Ascending aorta (tissue), 2 donors: Measurements from ENCODE around the gene HDAC9. TPM values are rescaled to one million over a fixed set of nuclear protein-coding genes. Genes with fewer than 3 reads are reported as not detected.

Experiments
- DNase-seq, 2 donors: peaks; one replicate each; pipeline ENCODE4 v3.0.0-alpha.2; 2019; ENCODE audit warnings: low spot score in 2 of 2
- H3K27ac ChIP-seq, 2 donors: fragments of 200-600 bp; sonication (generic); one replicate each; pipeline ENCODE4 v1.5.1; 2016 to 2017; ENCODE audit warnings: mild to moderate bottlenecking in 1 of 2
- H3K27me3 ChIP-seq: fragments of 200-600 bp; sonication (generic); one replicate; pipeline ENCODE4 v1.5.1; 2017
- H3K36me3 ChIP-seq, 2 donors: fragments of 200-600 bp; sonication (generic); one replicate each; pipeline ENCODE4 v1.5.1; 2016
- H3K4me1 ChIP-seq, 2 donors: fragments of 200-600 bp; sonication (generic); one replicate each; pipeline ENCODE4 v1.5.1; 2016 to 2017; ENCODE audit warnings: mild to moderate bottlenecking in 1 of 2
- H3K4me3 ChIP-seq, 2 donors: fragments of 200-600 bp; sonication (generic); one replicate each; pipeline ENCODE4 v1.5.1; 2016 to 2017; ENCODE audit warnings: mild to moderate bottlenecking in 1 of 2
- H3K9me3 ChIP-seq, 2 donors: fragments of 200-600 bp; sonication (generic); one replicate each; pipeline ENCODE4 v1.5.1; 2016
- intact Hi-C: fragments of 100-400 bp; cut with DNase I; formaldehyde crosslinking; loops from one replicate; pipeline ENCODE4 v1.15.1; 2023
- total RNA-seq: library from RNA; depleted of rRNA; stranded (reverse); fragments of >200 nt; gene quantifications from one replicate; pipeline ENCODE4 v1.1.0, GENCODE V29; 2016
- TF ChIP-seq, protein P1 (sequence below), 3 experiments: fragments of 200-600 bp in 2 of 3; fragments of 450-650 bp in 1 of 3; sonication (generic) in 2 of 3; IDR thresholded peaks; one replicate each; pipeline ENCODE4 v1.5.1; 2016 to 2019; ENCODE audit warnings: antibody characterized with exemption in 3 of 3, mild to moderate bottlenecking in 1 of 3, moderate library complexity in 1 of 3

HDAC9 gene
- total RNA-seq, 1 donor from 2014 or later, result 33.4 TPM

- no peak overlapping the region for H3K4me3 ChIP-seq
- peaks cover 0 to 2% of the 10 kb centered on the region in 2 donors for H3K4me1 ChIP-seq
- peaks cover 0 to 4% of the 10 kb centered on the region in 2 donors for H3K36me3 ChIP-seq
- no peaks in the 10 kb centered on the region for H3K27me3 ChIP-seq
- H3K9me3 ChIP-seq, result no peaks in the 10 kb centered on the region
- no peak for DNase-seq
- intact Hi-C loops, result no loop called here
- TF ChIP-seq, protein P1, sequence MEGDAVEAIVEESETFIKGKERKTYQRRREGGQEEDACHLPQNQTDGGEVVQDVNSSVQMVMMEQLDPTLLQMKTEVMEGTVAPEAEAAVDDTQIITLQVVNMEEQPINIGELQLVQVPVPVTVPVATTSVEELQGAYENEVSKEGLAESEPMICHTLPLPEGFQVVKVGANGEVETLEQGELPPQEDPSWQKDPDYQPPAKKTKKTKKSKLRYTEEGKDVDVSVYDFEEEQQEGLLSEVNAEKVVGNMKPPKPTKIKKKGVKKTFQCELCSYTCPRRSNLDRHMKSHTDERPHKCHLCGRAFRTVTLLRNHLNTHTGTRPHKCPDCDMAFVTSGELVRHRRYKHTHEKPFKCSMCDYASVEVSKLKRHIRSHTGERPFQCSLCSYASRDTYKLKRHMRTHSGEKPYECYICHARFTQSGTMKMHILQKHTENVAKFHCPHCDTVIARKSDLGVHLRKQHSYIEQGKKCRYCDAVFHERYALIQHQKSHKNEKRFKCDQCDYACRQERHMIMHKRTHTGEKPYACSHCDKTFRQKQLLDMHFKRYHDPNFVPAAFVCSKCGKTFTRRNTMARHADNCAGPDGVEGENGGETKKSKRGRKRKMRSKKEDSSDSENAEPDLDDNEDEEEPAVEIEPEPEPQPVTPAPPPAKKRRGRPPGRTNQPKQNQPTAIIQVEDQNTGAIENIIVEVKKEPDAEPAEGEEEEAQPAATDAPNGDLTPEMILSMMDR (IDR thresholded peaks at IDR 0.05), result no peak
- peak overlapping the region in 1 of 2 donors; percentile 43 for H3K27ac ChIP-seq
These were observed 185.0 kb downstream of the HDAC9 start for GRCh38 chr7:18680576-18680975.

DNA sequence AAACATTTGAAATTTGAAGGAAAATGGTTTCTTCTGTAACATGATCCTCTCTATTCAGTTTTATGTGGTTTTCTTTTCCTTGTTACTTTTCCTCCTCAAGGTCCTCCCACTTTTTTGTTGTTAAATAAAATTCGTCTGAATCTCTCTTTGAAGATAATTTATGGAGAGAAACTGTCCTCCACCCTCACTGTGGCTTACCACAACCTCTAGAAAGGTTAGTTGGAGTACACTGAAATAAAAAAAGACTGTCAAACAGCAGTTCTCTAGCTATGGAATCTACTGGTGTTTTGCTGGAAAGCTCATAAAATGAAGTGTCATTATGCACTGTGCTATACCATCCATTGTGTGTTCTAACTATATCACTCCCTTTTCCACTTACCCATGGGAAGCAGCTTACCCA, 189.4 kb downstream of the HDAC9 start:
- Histone ChIP-seq H3K27ac (no peak overlapping the region), H3K27me3 (no peaks in the 10 kb centered on the region), H3K36me3 (no peaks in the 10 kb centered on the region), H3K9me3 (no peaks in the 10 kb centered on the region), H3K4me3 (no peak overlapping the region), H3K4me1 (peaks cover 0 to 2% of the 10 kb centered on the region in 2 donors)
- DNase-seq, result no peak
- intact Hi-C loops, result no loop called here
- TF ChIP-seq, protein P1 (IDR thresholded peaks at IDR 0.05), result no peak

GRCh38 chr7:18685971-18686370, 190.4 kb downstream of the HDAC9 start:
- Histone ChIP-seq H3K4me3 (no peak overlapping the region), H3K36me3 (no peaks in the 10 kb centered on the region), H3K9me3 (no peaks in the 10 kb centered on the region), H3K4me1 (peaks cover 0 to 2% of the 10 kb centered on the region in 2 donors), H3K27ac (no peak overlapping the region), H3K27me3 (no peaks in the 10 kb centered on the region)
- no peak for DNase-seq
- intact Hi-C loops, result no loop called here
- TF ChIP-seq, protein P1 (IDR thresholded peaks at IDR 0.05), result no peak

DNA sequence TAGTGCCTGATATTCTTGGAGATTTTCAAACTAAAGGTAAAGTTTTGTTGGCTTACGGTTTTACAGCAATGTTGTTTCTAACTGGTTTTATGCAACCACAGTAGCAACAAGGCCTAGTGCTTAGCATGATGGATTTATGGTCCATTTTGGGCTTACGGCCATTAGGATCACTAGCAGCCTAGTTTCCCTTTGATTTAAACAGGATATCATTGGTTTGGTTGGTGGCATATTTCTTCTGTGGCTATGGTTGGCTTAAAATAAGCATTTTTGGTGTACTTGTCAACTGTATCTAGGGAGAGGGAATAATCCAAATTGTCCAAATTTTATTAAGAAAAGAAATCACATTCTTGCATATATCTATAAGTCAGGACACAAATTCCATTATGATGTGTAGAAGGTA, 194.0 kb downstream of the HDAC9 start:
- Histone ChIP-seq H3K36me3 (no peaks in the 10 kb centered on the region), H3K27me3 (no peaks in the 10 kb centered on the region), H3K27ac (no peak overlapping the region), H3K4me1 (no peaks in the 10 kb centered on the region), H3K9me3 (no peaks in the 10 kb centered on the region), H3K4me3 (no peak overlapping the region)
- intact Hi-C loops, result no loop called here
- TF ChIP-seq, protein P1 (IDR thresholded peaks at IDR 0.05), result no peak
- DNase-seq, result no peak

GRCh38 chr7:18693406-18693805, 197.9 kb downstream of the HDAC9 start:
- no peaks in the 10 kb centered on the region for H3K27me3 ChIP-seq
- intact Hi-C loops, result loop anchor here (5.0 kb wide), 1 partner anchor 424 kb away; the partner anchor contains the start of gene TWIST1
- DNase-seq, result peak in 1 of 2 donors; percentile 71

More at GRCh38 chr7:18693406-18693805, 197.9 kb downstream of the HDAC9 start:
- Histone ChIP-seq H3K4me1 (no peaks in the 10 kb centered on the region), H3K4me3 (peak overlapping the region in 1 of 2 donors; percentile 7), H3K9me3 (no peaks in the 10 kb centered on the region), H3K27ac (peak overlapping the region in 1 of 2 donors; percentile 14), H3K36me3 (no peaks in the 10 kb centered on the region)
- TF ChIP-seq, protein P1 (IDR thresholded peaks at IDR 0.05), result peak; percentile 43 to 76 (median 52)
